Liver (tissue), 3 donors: ENCODE results near the gene COL9A1.

Experiments
- FOXA1 ChIP-seq: IDR thresholded peaks from 2 replicates; pipeline ENCODE4 v1.6.1; 2016; ENCODE audit warnings: antibody characterized with exemption
- RAD21 ChIP-seq, 2 donors: IDR thresholded peaks; 2 replicates each; pipeline ENCODE4 v1.6.1; 2016; ENCODE audit warnings: antibody characterized with exemption in 2 of 2, mild to moderate bottlenecking in 2 of 2
- SP1 ChIP-seq: IDR thresholded peaks from 2 replicates; pipeline ENCODE4 v1.6.1; 2018; ENCODE audit warnings: antibody characterized with exemption, mild to moderate bottlenecking
- TAF1 ChIP-seq: conservative IDR thresholded peaks from 2 replicates; pipeline ENCODE4 v1.6.1; 2016; ENCODE audit warnings: antibody characterized with exemption, mild to moderate bottlenecking
- TF ChIP-seq, protein P1 (sequence below): fragments of 150-350 bp; IDR thresholded peaks from 2 replicates; pipeline ENCODE4 v1.5.1; 2017; ENCODE audit warnings: improper control_type of control experiment, low read depth, low read length; ENCODE audit not compliant: missing input control
- TF ChIP-seq, protein P2 (sequence below): IDR thresholded peaks from 2 replicates; pipeline ENCODE4 v1.6.1; 2016; ENCODE audit warnings: antibody characterized with exemption
- TF ChIP-seq, protein P3 (sequence below): IDR thresholded peaks from 2 replicates; pipeline ENCODE4 v1.6.1; 2016; ENCODE audit warnings: antibody characterized with exemption, mild to moderate bottlenecking
- TF ChIP-seq, protein P4 (sequence below): IDR thresholded peaks from 2 replicates; pipeline ENCODE4 v1.6.1; 2016; ENCODE audit warnings: antibody characterized with exemption
- donor health status: healthy.
- donor health status: healthy.

DNA sequence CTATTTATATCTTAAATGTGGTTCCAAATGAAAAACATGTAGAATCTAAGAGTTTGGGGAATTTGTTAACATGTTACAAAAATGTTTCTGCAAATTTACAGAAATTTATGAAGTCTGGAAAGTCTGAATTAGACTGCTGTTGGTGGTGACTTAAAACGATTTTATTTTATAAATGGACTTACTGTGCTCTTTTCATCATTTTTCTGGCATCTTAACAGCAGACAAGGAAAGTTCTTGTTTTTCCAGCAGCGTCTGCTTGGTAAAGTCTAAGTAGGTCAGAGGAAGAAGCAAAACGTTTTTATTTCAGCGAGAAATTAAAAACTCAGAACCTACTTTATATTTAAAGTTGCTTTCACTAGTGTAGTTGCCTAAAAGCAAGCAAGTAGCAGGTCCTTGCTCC is 48.6 kb upstream of the COL9A1 start:
- TF ChIP-seq, protein P1, sequence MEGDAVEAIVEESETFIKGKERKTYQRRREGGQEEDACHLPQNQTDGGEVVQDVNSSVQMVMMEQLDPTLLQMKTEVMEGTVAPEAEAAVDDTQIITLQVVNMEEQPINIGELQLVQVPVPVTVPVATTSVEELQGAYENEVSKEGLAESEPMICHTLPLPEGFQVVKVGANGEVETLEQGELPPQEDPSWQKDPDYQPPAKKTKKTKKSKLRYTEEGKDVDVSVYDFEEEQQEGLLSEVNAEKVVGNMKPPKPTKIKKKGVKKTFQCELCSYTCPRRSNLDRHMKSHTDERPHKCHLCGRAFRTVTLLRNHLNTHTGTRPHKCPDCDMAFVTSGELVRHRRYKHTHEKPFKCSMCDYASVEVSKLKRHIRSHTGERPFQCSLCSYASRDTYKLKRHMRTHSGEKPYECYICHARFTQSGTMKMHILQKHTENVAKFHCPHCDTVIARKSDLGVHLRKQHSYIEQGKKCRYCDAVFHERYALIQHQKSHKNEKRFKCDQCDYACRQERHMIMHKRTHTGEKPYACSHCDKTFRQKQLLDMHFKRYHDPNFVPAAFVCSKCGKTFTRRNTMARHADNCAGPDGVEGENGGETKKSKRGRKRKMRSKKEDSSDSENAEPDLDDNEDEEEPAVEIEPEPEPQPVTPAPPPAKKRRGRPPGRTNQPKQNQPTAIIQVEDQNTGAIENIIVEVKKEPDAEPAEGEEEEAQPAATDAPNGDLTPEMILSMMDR = no peak
- TF ChIP-seq TAF1 (no peak), FOXA1 (no peak), RAD21 (IDR thresholded peaks at IDR 0.05) (no peak), SP1 (no peak)
- TF ChIP-seq, protein P2, sequence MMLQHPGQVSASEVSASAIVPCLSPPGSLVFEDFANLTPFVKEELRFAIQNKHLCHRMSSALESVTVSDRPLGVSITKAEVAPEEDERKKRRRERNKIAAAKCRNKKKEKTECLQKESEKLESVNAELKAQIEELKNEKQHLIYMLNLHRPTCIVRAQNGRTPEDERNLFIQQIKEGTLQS = no peak
- TF ChIP-seq, protein P3, sequence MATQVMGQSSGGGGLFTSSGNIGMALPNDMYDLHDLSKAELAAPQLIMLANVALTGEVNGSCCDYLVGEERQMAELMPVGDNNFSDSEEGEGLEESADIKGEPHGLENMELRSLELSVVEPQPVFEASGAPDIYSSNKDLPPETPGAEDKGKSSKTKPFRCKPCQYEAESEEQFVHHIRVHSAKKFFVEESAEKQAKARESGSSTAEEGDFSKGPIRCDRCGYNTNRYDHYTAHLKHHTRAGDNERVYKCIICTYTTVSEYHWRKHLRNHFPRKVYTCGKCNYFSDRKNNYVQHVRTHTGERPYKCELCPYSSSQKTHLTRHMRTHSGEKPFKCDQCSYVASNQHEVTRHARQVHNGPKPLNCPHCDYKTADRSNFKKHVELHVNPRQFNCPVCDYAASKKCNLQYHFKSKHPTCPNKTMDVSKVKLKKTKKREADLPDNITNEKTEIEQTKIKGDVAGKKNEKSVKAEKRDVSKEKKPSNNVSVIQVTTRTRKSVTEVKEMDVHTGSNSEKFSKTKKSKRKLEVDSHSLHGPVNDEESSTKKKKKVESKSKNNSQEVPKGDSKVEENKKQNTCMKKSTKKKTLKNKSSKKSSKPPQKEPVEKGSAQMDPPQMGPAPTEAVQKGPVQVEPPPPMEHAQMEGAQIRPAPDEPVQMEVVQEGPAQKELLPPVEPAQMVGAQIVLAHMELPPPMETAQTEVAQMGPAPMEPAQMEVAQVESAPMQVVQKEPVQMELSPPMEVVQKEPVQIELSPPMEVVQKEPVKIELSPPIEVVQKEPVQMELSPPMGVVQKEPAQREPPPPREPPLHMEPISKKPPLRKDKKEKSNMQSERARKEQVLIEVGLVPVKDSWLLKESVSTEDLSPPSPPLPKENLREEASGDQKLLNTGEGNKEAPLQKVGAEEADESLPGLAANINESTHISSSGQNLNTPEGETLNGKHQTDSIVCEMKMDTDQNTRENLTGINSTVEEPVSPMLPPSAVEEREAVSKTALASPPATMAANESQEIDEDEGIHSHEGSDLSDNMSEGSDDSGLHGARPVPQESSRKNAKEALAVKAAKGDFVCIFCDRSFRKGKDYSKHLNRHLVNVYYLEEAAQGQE = no peak
- TF ChIP-seq, protein P4, sequence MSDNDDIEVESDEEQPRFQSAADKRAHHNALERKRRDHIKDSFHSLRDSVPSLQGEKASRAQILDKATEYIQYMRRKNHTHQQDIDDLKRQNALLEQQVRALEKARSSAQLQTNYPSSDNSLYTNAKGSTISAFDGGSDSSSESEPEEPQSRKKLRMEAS = no peak
